SK-N-SH treated with all-trans-retinoic acid at 6 μM for 48 hours (cell line): ENCODE data around the gene C9orf50.

Experiments used
- ATAC-seq: fragments of 200-7000 bp; cut with Tn5 transposase; 3 replicates; pipeline ENCODE4 v1.9.1; 2020; ENCODE audit warnings: mild to moderate bottlenecking, moderate library complexity
- ARNTL ChIP-seq: fragments of 450-650 bp; formaldehyde crosslinking; IDR thresholded peaks from 2 replicates; pipeline ENCODE4 v1.5.0; 2020; ENCODE audit warnings: low read depth, mild to moderate bottlenecking, moderate library complexity, borderline replicate concordance
- CREB5 ChIP-seq: fragments of 250-450 bp; sonication (Bioruptor Pico); IDR thresholded peaks from 2 replicates; pipeline ENCODE4 v1.5.1; 2020; ENCODE audit warnings: low read depth, mild to moderate bottlenecking, moderate library complexity
- CSDC2 ChIP-seq: fragments of 250-450 bp; sonication (Bioruptor Pico); IDR thresholded peaks from 2 replicates; pipeline ENCODE4 v1.5.0; 2020; ENCODE audit warnings: mild to moderate bottlenecking, moderate library complexity
- ESRRG ChIP-seq: fragments of 250-450 bp; sonication (Bioruptor Pico); IDR thresholded peaks from 2 replicates; pipeline ENCODE4 v1.6.1; 2021; ENCODE audit warnings: mild to moderate bottlenecking
- GLIS3 ChIP-seq: fragments of 250-450 bp; sonication (Bioruptor Pico); IDR thresholded peaks from 2 replicates; pipeline ENCODE4 v1.5.0; 2020; ENCODE audit warnings: mild to moderate bottlenecking, moderate library complexity
- ISL1 ChIP-seq: fragments of 250-450 bp; sonication (Bioruptor Pico); IDR thresholded peaks from 2 replicates; pipeline ENCODE4 v2.1.2; 2022; ENCODE audit warnings: mild to moderate bottlenecking, moderate library complexity
- OSR1 ChIP-seq: fragments of 250-450 bp; sonication (Bioruptor Pico); IDR thresholded peaks from 2 replicates; pipeline ENCODE4 v1.8.0; 2022; ENCODE audit warnings: moderate library complexity, mild to moderate bottlenecking, inconsistent platforms
- POU6F1 ChIP-seq: fragments of 250-450 bp; sonication (Bioruptor Pico); IDR thresholded peaks from 2 replicates; pipeline ENCODE4 v1.8.0; 2021; ENCODE audit warnings: low read depth, mild to moderate bottlenecking, moderate library complexity, borderline replicate concordance
- PPARA ChIP-seq: fragments of 250-450 bp; sonication (Bioruptor Pico); IDR thresholded peaks from 2 replicates; pipeline ENCODE4 v1.5.0; 2020; ENCODE audit warnings: mild to moderate bottlenecking, borderline replicate concordance
- RARB ChIP-seq: fragments of 250-450 bp; sonication (Bioruptor Pico); IDR thresholded peaks from 2 replicates; pipeline ENCODE4 v1.8.0; 2021; ENCODE audit warnings: mild to moderate bottlenecking, moderate library complexity
- SNAI2 ChIP-seq: fragments of 250-450 bp; sonication (Bioruptor Pico); IDR thresholded peaks from 2 replicates; pipeline ENCODE4 v1.5.0; 2020; ENCODE audit warnings: mild to moderate bottlenecking, moderate library complexity
- TOX ChIP-seq: fragments of 250-450 bp; sonication (Bioruptor Pico); IDR thresholded peaks from 2 replicates; pipeline ENCODE4 v1.8.0; 2021; ENCODE audit warnings: mild to moderate bottlenecking, moderate library complexity, borderline replicate concordance
- TSHZ2 ChIP-seq: fragments of 250-450 bp; sonication (Bioruptor Pico); IDR thresholded peaks from 2 replicates; pipeline ENCODE4 v1.5.0; 2020; ENCODE audit warnings: mild to moderate bottlenecking, moderate library complexity
- ZC3H10 ChIP-seq: fragments of 250-450 bp; sonication (Bioruptor Pico); IDR thresholded peaks from 2 replicates; pipeline ENCODE4 v1.5.1; 2021; ENCODE audit warnings: mild to moderate bottlenecking, moderate library complexity
- ZFP30 ChIP-seq: fragments of 450-650 bp; formaldehyde crosslinking; IDR thresholded peaks from 2 replicates; pipeline ENCODE4 v1.5.0; 2022; ENCODE audit warnings: mild to moderate bottlenecking, moderate library complexity
- ZNF565 ChIP-seq: fragments of 450-650 bp; formaldehyde crosslinking; conservative IDR thresholded peaks from 2 replicates; pipeline ENCODE4 v1.5.0; 2020; ENCODE audit warnings: low read depth, mild to moderate bottlenecking, moderate library complexity
- ZNF8 ChIP-seq: fragments of 450-650 bp; formaldehyde crosslinking; IDR thresholded peaks from 2 replicates; pipeline ENCODE4 v1.5.0; 2020; ENCODE audit warnings: mild to moderate bottlenecking, moderate library complexity
- TF ChIP-seq, protein P1 (sequence below): fragments of 250-450 bp; sonication (Bioruptor Pico); IDR thresholded peaks from 2 replicates; pipeline ENCODE4 v1.5.1; 2021; ENCODE audit warnings: mild to moderate bottlenecking, moderate library complexity
- TF ChIP-seq, protein P2 (sequence below): fragments of 250-450 bp; sonication (Bioruptor Pico); IDR thresholded peaks from 2 replicates; pipeline ENCODE4 v1.8.0; 2020; ENCODE audit warnings: mild to moderate bottlenecking, moderate library complexity, borderline replicate concordance

The C9orf50 gene

GRCh38 chr9:129607027-129607387 lies 13.9 kb downstream of the C9orf50 start:
- no peak for TF ChIP-seq ZC3H10 (CRISPR knock-in tag)
- no peak for TF ChIP-seq ZNF8 (CRISPR knock-in tag)
- no peak for TF ChIP-seq ARNTL (CRISPR knock-in tag)
- TF ChIP-seq CSDC2 (CRISPR knock-in tag): no peak
- no peak for TF ChIP-seq GLIS3 (CRISPR knock-in tag)
- TF ChIP-seq, protein P1, sequence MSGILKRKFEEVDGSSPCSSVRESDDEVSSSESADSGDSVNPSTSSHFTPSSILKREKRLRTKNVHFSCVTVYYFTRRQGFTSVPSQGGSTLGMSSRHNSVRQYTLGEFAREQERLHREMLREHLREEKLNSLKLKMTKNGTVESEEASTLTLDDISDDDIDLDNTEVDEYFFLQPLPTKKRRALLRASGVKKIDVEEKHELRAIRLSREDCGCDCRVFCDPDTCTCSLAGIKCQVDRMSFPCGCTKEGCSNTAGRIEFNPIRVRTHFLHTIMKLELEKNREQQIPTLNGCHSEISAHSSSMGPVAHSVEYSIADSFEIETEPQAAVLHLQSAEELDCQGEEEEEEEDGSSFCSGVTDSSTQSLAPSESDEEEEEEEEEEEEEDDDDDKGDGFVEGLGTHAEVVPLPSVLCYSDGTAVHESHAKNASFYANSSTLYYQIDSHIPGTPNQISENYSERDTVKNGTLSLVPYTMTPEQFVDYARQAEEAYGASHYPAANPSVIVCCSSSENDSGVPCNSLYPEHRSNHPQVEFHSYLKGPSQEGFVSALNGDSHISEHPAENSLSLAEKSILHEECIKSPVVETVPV (CRISPR knock-in tag): no peak
- TF ChIP-seq ZFP30 (CRISPR knock-in tag): no peak
- TF ChIP-seq ZNF565 (CRISPR knock-in tag): no peak
- no peak for TF ChIP-seq TSHZ2 (CRISPR knock-in tag)
- TF ChIP-seq CREB5 (CRISPR knock-in tag): no peak
- no peak for TF ChIP-seq ISL1 (CRISPR knock-in tag)
- no peak for TF ChIP-seq PPARA (CRISPR knock-in tag)
- TF ChIP-seq, protein P2, sequence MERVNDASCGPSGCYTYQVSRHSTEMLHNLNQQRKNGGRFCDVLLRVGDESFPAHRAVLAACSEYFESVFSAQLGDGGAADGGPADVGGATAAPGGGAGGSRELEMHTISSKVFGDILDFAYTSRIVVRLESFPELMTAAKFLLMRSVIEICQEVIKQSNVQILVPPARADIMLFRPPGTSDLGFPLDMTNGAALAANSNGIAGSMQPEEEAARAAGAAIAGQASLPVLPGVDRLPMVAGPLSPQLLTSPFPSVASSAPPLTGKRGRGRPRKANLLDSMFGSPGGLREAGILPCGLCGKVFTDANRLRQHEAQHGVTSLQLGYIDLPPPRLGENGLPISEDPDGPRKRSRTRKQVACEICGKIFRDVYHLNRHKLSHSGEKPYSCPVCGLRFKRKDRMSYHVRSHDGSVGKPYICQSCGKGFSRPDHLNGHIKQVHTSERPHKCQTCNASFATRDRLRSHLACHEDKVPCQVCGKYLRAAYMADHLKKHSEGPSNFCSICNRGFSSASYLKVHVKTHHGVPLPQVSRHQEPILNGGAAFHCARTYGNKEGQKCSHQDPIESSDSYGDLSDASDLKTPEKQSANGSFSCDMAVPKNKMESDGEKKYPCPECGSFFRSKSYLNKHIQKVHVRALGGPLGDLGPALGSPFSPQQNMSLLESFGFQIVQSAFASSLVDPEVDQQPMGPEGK (CRISPR knock-in tag): no peak
- ATAC-seq: no peak

GRCh38 chr9:129606161-129607026 lies 14.5 kb downstream of the C9orf50 start:
- no peak for TF ChIP-seq CSDC2 (CRISPR knock-in tag)
- TF ChIP-seq OSR1 (CRISPR knock-in tag): no peak
- ATAC-seq: no peak

DNA sequence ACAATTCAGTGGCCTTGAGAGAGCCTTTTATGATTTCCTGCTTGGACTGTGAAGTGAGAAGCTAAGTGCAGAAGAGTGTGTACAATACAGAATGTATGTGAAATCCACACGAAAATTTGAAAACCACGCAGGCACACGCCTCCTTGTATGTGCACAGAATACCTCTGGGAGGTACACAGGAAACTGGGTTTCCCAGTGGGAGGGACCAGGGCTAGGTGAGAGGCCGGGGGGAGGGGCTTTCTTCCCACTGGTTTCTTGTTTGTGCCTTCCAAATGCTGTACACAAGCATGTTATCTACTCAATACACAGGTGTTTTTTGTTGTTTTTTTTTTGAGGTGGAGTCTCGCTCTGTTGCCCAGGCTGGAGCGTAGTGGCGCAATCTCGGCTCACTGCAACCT lies 16.1 kb downstream of the C9orf50 start:
- TF ChIP-seq, protein P1 (CRISPR knock-in tag): no peak
- no peak for TF ChIP-seq CSDC2 (CRISPR knock-in tag)

GRCh38 chr9:129604056-129604765 lies 16.7 kb downstream of the C9orf50 start:
- no peak for ATAC-seq
- TF ChIP-seq ZNF565 (CRISPR knock-in tag) (no peak), TOX (CRISPR knock-in tag) (no peak), RARB (no peak), ISL1 (CRISPR knock-in tag) (no peak), OSR1 (CRISPR knock-in tag) (no peak), POU6F1 (CRISPR knock-in tag) (no peak), ESRRG (no peak), GLIS3 (CRISPR knock-in tag) (no peak), SNAI2 (CRISPR knock-in tag) (no peak), ARNTL (CRISPR knock-in tag) (no peak), ZFP30 (CRISPR knock-in tag) (no peak)
- TF ChIP-seq, protein P1 (CRISPR knock-in tag): no peak

More for the DNA sequence above, 16.1 kb downstream of the C9orf50 start:
- no peak for ATAC-seq
